ENCODE measurements around the gene ERICH2.

The ERICH2 gene

GRCh38 chr2:170824526-170825015 lies 54.4 kb downstream of the ERICH2 start (continued):
- TF ChIP-seq PRDM2 (tag by site-specific recombination; IDR thresholded peaks at IDR 0.05; ENCODE audit: borderline replicate concordance) (no peak), ZSCAN16 (tag by site-specific recombination; IDR thresholded peaks at IDR 0.05) (no peak), ZNF404 (tag by site-specific recombination; IDR thresholded peaks at IDR 0.05) (no peak)

GRCh38 chr2:170827841-170828532 lies 57.8 kb downstream of the ERICH2 start:
- H3K27ac ChIP-seq (ENCODE audit: extremely low read depth, low read depth, low read length), result no peak overlapping the region
- CTCF ChIA-PET, result interaction anchor here (0.6 to 0.9 kb wide), 2 partner anchors 10 to 579 kb away, joined by 3 read pairs; no protein-coding TSS in a partner anchor
- H3K9me3 ChIP-seq (ENCODE audit: control insufficient read depth, insufficient read depth, low read depth, low read length), result no peaks in the 10 kb centered on the region
- POLR2A ChIA-PET, result no interaction called here
- no peaks in the 10 kb centered on the region for H3K4me1 ChIP-seq (ENCODE audit: control insufficient read depth, insufficient read depth, low read length)
- peaks cover 0 to 19% of the 10 kb centered on the region in 2 experiments; a peak in 2 of 3 replicates for H3K36me3 ChIP-seq (ENCODE audit: control insufficient read depth in 2 of 2, insufficient read depth in 1 of 2, low read length in 2 of 2)
- H3K4me3 ChIP-seq (ENCODE audit: low read depth, low read length), result no peak overlapping the region
- no peak for TF ChIP-seq ZNF146 (tag by site-specific recombination; IDR thresholded peaks at IDR 0.05)
- peak; percentile 51 for TF ChIP-seq ZNF341 (tag by site-specific recombination; IDR thresholded peaks at IDR 0.05; ENCODE audit: low read depth)

DNA sequence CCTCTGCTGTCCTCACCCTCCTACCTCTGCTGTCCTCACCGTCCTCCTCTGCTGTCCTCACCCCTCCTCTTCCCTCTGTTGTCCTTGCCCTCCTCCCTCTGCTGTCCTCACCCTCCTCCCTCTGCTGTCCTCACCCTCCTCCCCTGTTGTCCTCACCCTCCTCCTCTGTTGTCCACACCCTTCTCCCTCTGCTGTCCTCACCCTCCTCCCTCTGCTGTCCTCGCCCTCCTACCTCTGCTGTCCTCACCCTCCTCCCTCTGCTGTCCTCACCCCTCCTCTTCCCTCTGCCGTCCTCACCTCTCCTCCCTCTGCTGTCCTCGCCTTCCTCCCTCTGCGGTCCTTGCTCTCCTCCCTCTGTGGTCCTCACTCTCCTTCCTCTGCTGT lies 58.3 kb downstream of the ERICH2 start:
- POLR2A ChIA-PET, result no interaction called here
- no peaks in the 10 kb centered on the region for H3K4me1 ChIP-seq (ENCODE audit: control insufficient read depth, insufficient read depth, low read length)
- TF ChIP-seq ZNF747 (tag by site-specific recombination; IDR thresholded peaks at IDR 0.05) (no peak), ZNF341 (tag by site-specific recombination; IDR thresholded peaks at IDR 0.05; ENCODE audit: low read depth) (peak; percentile 30; the same call in 1 of the 2 replicates)
- peaks cover 0 to 21% of the 10 kb centered on the region in 2 experiments; a peak in 2 of 3 replicates for H3K36me3 ChIP-seq (ENCODE audit: control insufficient read depth in 2 of 2, insufficient read depth in 1 of 2, low read length in 2 of 2)
- H3K27ac ChIP-seq (ENCODE audit: extremely low read depth, low read depth, low read length), result no peak overlapping the region
- H3K4me3 ChIP-seq (ENCODE audit: low read depth, low read length), result no peak overlapping the region
- CTCF ChIA-PET, result no interaction called here
- H3K9me3 ChIP-seq (ENCODE audit: control insufficient read depth, insufficient read depth, low read depth, low read length), result no peaks in the 10 kb centered on the region

DNA sequence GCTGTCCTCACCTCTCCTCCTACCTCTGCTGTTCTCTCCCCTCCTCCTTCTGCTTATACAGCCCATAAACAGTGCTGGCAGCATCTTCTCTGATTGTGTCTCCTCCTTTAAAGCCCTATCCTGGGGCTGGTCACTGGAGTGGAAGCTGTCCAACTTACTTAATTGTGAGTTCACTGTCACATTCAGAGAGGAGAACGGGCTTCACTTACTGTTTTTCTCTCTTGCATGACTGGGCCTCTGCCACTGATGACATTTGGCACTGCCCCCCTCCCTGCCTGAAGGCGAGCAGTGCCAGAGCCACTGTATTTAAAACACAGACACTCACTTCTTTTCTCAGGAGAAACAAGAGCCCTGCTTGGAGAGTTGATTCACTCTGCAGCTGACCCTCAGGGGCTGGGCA lies 58.9 kb downstream of the ERICH2 start:
- POLR2A ChIA-PET, result no interaction called here
- CTCF ChIA-PET, result no interaction called here

GRCh38 chr2:170830166-170830565 lies 60.0 kb downstream of the ERICH2 start:
- peaks cover 5 to 21% of the 10 kb centered on the region in 2 experiments for H3K36me3 ChIP-seq (ENCODE audit: control insufficient read depth in 2 of 2, insufficient read depth in 1 of 2, low read length in 2 of 2)
- CTCF ChIA-PET, result no interaction called here
- POLR2A ChIA-PET, result no interaction called here
- no peak for TF ChIP-seq ZNF830 (tag by site-specific recombination; IDR thresholded peaks at IDR 0.05; ENCODE audit: low read depth)
- TF ChIP-seq, protein P1, sequence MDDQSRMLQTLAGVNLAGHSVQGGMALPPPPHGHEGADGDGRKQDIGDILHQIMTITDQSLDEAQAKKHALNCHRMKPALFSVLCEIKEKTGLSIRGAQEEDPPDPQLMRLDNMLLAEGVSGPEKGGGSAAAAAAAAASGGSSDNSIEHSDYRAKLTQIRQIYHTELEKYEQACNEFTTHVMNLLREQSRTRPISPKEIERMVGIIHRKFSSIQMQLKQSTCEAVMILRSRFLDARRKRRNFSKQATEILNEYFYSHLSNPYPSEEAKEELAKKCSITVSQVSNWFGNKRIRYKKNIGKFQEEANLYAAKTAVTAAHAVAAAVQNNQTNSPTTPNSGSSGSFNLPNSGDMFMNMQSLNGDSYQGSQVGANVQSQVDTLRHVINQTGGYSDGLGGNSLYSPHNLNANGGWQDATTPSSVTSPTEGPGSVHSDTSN (CRISPR knock-in tag; IDR thresholded peaks at IDR 0.05), result no peak
- TF ChIP-seq ZIC2 (tag by site-specific recombination; IDR thresholded peaks at IDR 0.05), result no peak
- TF ChIP-seq KLF7 (tag by site-specific recombination; IDR thresholded peaks at IDR 0.05; ENCODE audit: borderline replicate concordance), result no peak
- no peak for TF ChIP-seq ZNF624 (tag by site-specific recombination; IDR thresholded peaks at IDR 0.05)
- TF ChIP-seq ZNF211 (tag by site-specific recombination; IDR thresholded peaks at IDR 0.05; ENCODE audit: low read depth), result no peak
- TF ChIP-seq PRDM6 (tag by site-specific recombination; IDR thresholded peaks at IDR 0.05), result no peak
- no peak for TF ChIP-seq ZFP41 (tag by site-specific recombination; IDR thresholded peaks at IDR 0.05; ENCODE audit: borderline replicate concordance)
- no peak for TF ChIP-seq HOXA7 (CRISPR knock-in tag; IDR thresholded peaks at IDR 0.05; ENCODE audit: borderline replicate concordance)

More for the DNA sequence above, 58.9 kb downstream of the ERICH2 start:
- Histone ChIP-seq H3K27ac (ENCODE audit: extremely low read depth, low read depth, low read length) (no peak overlapping the region), H3K36me3 (ENCODE audit: control insufficient read depth in 2 of 2, insufficient read depth in 1 of 2, low read length in 2 of 2) (peaks cover 0 to 21% of the 10 kb centered on the region in 2 experiments; a peak in 2 of 3 replicates), H3K4me3 (ENCODE audit: low read depth, low read length) (no peak overlapping the region), H3K9me3 (ENCODE audit: control insufficient read depth, insufficient read depth, low read depth, low read length) (no peaks in the 10 kb centered on the region), H3K4me1 (ENCODE audit: control insufficient read depth, insufficient read depth, low read length) (no peaks in the 10 kb centered on the region)
- TF ChIP-seq ZNF214 (tag by site-specific recombination; IDR thresholded peaks at IDR 0.05; ENCODE audit: borderline replicate concordance) (no peak), ZNF404 (tag by site-specific recombination; IDR thresholded peaks at IDR 0.05) (no peak), ZNF341 (tag by site-specific recombination; IDR thresholded peaks at IDR 0.05; ENCODE audit: low read depth) (0 out of 2 replicates have a peak, but pooled peaks have one; percentile 5)

More at GRCh38 chr2:170830166-170830565, 60.0 kb downstream of the ERICH2 start:
- Histone ChIP-seq H3K27ac (ENCODE audit: extremely low read depth, low read depth, low read length) (no peak overlapping the region), H3K9me3 (ENCODE audit: control insufficient read depth, insufficient read depth, low read depth, low read length) (no peaks in the 10 kb centered on the region), H3K4me1 (ENCODE audit: control insufficient read depth, insufficient read depth, low read length) (no peaks in the 10 kb centered on the region), H3K4me3 (ENCODE audit: low read depth, low read length) (no peak overlapping the region)

Data from HEK293 (cell line).